ENCODE data around the gene HAUS7. TPM values are rescaled to one million over a fixed set of nuclear protein-coding genes. Genes with fewer than 3 reads are reported as not detected.

Gene HAUS7
- polyA plus RNA-seq, 1 donor (not counting 4 experiments of a cell fraction or from before 2014, with no cell fraction given), result 13.8 TPM

GRCh38 chrX:153462291-153462690 is 8.1 kb downstream of the HAUS7 start:
- Histone ChIP-seq H4K20me1 (ENCODE audit: control insufficient read depth, extremely low read depth, insufficient read depth, low read length) (no peaks in the 10 kb centered on the region), H3K4me1 (ENCODE audit: control insufficient read depth, extremely low read depth, insufficient read depth, low read length) (peaks cover 2% of the 10 kb centered on the region), H3K27ac (ENCODE audit: control insufficient read depth, insufficient read depth, low read length) (no peak overlapping the region), H3K4me3 (ENCODE audit: control insufficient read depth in 2 of 3, extremely low read depth in 1 of 3, insufficient read depth in 2 of 3, low read depth in 1 of 3, low read length in 3 of 3) (no peak overlapping the region), H3K9me1 (ENCODE audit: control insufficient read depth, extremely low read depth, insufficient read depth, low read length) (no peaks in the 10 kb centered on the region), H3K27me3 (ENCODE audit: control insufficient read depth, extremely low read depth, insufficient read depth, low read length) (no peaks in the 10 kb centered on the region), H3K36me3 (ENCODE audit: control insufficient read depth in 2 of 2, extremely low read depth in 1 of 2, insufficient read depth in 2 of 2, low read length in 2 of 2) (no peaks in the 10 kb centered on the region), H2AFZ (ENCODE audit: control insufficient read depth, low read length) (no peak overlapping the region), H3K79me2 (ENCODE audit: control insufficient read depth, insufficient read depth, low read length) (no peaks in the 10 kb centered on the region), H3K9me3 (ENCODE audit: control insufficient read depth, low read depth, low read length) (no peaks in the 10 kb centered on the region), H3K4me2 (ENCODE audit: control insufficient read depth, extremely low read depth, insufficient read depth, low read depth, low read length) (no peak overlapping the region), H3K9ac (ENCODE audit: control insufficient read depth, extremely low read depth, insufficient read depth, low read length) (no peak overlapping the region)
- TF ChIP-seq CTCF (optimal IDR thresholded peaks at IDR 0.05 in 1 of 3, IDR thresholded peaks at IDR 0.05 in 1 of 3, conservative IDR thresholded peaks at IDR 0.05 in 1 of 3; ENCODE audit: extremely low read depth in 1 of 3, insufficient read depth in 2 of 3, low read length in 3 of 3), result no peak
- no peak for TF ChIP-seq EZH2 (IDR thresholded peaks at IDR 0.05; ENCODE audit: low read length)
- DNase-seq (ENCODE audit: low read depth, low spot score), result no peak
- FAIRE-seq, result no peak
- dilution Hi-C loops (cut with MboI; ENCODE audit: extremely low pct_ligation_motif_present, low sequenced_read_pairs), result no loop called here

- dilution Hi-C loops (cut with MboI; ENCODE audit: extremely low pct_ligation_motif_present, low sequenced_read_pairs), result no loop called here
- DNase-seq (ENCODE audit: low read depth, low spot score) (no peak), FAIRE-seq (no peak)
- peaks cover 2% of the 10 kb centered on the region for H3K4me1 ChIP-seq (ENCODE audit: control insufficient read depth, extremely low read depth, insufficient read depth, low read length)
- TF ChIP-seq CTCF (optimal IDR thresholded peaks at IDR 0.05 in 1 of 3, IDR thresholded peaks at IDR 0.05 in 1 of 3, conservative IDR thresholded peaks at IDR 0.05 in 1 of 3; ENCODE audit: extremely low read depth in 1 of 3, insufficient read depth in 2 of 3, low read length in 3 of 3) (peak in 2 of 3 experiments; percentile 44 to 56), EZH2 (IDR thresholded peaks at IDR 0.05; ENCODE audit: low read length) (no peak)
- H4K20me1 ChIP-seq (ENCODE audit: control insufficient read depth, extremely low read depth, insufficient read depth, low read length), result no peaks in the 10 kb centered on the region
- no peak overlapping the region for H2AFZ ChIP-seq (ENCODE audit: control insufficient read depth, low read length)
- no peaks in the 10 kb centered on the region for H3K9me3 ChIP-seq (ENCODE audit: control insufficient read depth, low read depth, low read length)
- no peak overlapping the region for H3K4me3 ChIP-seq (ENCODE audit: control insufficient read depth in 2 of 3, extremely low read depth in 1 of 3, insufficient read depth in 2 of 3, low read depth in 1 of 3, low read length in 3 of 3)
- no peak overlapping the region for H3K9ac ChIP-seq (ENCODE audit: control insufficient read depth, extremely low read depth, insufficient read depth, low read length)
- no peak overlapping the region for H3K4me2 ChIP-seq (ENCODE audit: control insufficient read depth, extremely low read depth, insufficient read depth, low read depth, low read length)
- H3K27ac ChIP-seq (ENCODE audit: control insufficient read depth, insufficient read depth, low read length), result no peak overlapping the region
- no peaks in the 10 kb centered on the region for H3K9me1 ChIP-seq (ENCODE audit: control insufficient read depth, extremely low read depth, insufficient read depth, low read length)
- H3K36me3 ChIP-seq (ENCODE audit: control insufficient read depth in 2 of 2, extremely low read depth in 1 of 2, insufficient read depth in 2 of 2, low read length in 2 of 2), result no peaks in the 10 kb centered on the region
- no peaks in the 10 kb centered on the region for H3K27me3 ChIP-seq (ENCODE audit: control insufficient read depth, extremely low read depth, insufficient read depth, low read length)
- H3K79me2 ChIP-seq (ENCODE audit: control insufficient read depth, insufficient read depth, low read length), result no peaks in the 10 kb centered on the region
Observed at GRCh38 chrX:153460826-153461225, 9.6 kb downstream of the HAUS7 start.

Measured in keratinocyte (primary cell).